Upper lobe of left lung (tissue), 4 donors: ENCODE data around the gene CPVL.

Experiments
- CTCF ChIP-seq, 6 experiments: fragments of 450-650 bp in 4 of 6; fragments of 200-600 bp in 2 of 6; sonication (generic) in 2 of 6; IDR thresholded peaks; one replicate each; pipeline ENCODE4 v1.5.1; 2016 to 2019; ENCODE audit warnings: antibody characterized with exemption in 6 of 6
- EP300 ChIP-seq, 4 donors: sonication (generic); formaldehyde crosslinking; IDR thresholded peaks; one replicate each; pipeline ENCODE4 v1.5.1; 2017; ENCODE audit warnings: antibody characterized with exemption in 4 of 4, control low read depth in 2 of 4
- POLR2A ChIP-seq, 4 donors: fragments of 450-650 bp; IDR thresholded peaks; one replicate each; pipeline ENCODE4 v1.5.1; 2016 to 2017; ENCODE audit warnings: antibody characterized with exemption in 4 of 4, mild to moderate bottlenecking in 2 of 4
- POLR2AphosphoS5 ChIP-seq, 2 donors: sonication (generic); formaldehyde crosslinking; IDR thresholded peaks; one replicate each; pipeline ENCODE4 v1.5.1; 2017; ENCODE audit warnings: antibody characterized with exemption in 2 of 2

- no peak for TF ChIP-seq POLR2A (IDR thresholded peaks at IDR 0.05)
- TF ChIP-seq POLR2AphosphoS5 (IDR thresholded peaks at IDR 0.05): no peak
- no peak for TF ChIP-seq CTCF (IDR thresholded peaks at IDR 0.05)
- TF ChIP-seq EP300 (IDR thresholded peaks at IDR 0.05): no peak
These were observed 22.6 kb downstream of the CPVL start for GRCh38 chr7:29123626-29124190.
